Measurements from ENCODE around the gene ABCG2.

Gene ABCG2

DNA sequence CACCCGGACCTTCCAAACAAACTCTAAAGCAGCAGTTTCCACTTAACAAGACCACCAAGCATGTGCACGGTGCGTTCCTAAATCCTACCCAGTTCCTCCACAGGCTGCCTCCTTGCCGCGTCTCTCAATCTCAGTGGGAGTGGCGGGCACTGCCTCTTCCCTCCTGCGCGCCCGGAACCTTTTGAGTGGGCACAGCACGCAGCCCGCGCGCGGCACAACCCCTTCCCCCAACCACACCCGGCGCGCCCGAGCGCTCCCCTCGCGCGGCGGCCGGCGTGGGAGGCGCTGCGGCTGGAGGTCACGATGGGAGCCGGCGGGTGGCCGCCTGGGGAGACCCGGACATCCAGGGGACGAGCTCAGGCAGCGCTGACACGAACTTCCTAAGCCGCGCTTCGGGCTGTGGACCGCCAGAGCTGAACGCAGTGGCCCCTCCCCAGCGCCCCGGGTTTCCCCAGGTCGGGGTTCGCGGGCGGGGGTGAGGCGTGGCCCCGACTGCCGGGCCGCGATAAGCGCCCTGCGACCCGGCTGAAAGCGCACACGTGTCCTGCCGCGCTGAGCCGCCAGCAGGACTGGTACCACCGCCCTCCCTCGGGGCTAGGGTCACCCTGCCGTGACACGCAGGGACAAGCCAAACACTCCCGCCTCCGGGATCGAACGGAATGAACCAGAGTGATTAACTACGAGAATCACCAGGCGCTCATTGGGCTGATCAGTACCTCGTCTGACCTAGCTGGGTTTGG is at the start of gene ABCG2:
TSS of gene ABCG2 (minus strand) at position 151 of the 740 bp plus-strand sequence. CDS start 18,644 bp downstream, outside the sequence.
- peak; percentile 9 to 10 for DNase-seq

DNA sequence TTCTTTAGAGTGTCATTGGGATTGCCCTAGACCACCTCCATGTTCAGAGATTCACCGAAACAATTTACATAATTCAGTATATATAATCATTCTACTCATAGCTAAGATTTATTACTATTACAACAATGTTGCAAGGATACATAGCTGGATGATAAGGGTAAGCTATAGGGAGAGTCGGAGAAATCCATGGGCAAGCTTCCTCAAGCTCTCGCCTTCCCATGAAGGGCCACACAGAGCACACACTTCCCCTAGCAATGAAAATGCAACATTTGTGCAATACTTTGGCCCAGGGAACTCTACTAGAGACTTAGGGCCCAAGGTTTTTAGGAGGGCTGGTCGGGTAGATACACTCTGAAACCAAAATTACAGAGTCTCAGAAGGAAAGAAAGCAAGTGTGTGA is 49.7 kb upstream of the ABCG2 start:
- DNase-seq, result no peak

DNA sequence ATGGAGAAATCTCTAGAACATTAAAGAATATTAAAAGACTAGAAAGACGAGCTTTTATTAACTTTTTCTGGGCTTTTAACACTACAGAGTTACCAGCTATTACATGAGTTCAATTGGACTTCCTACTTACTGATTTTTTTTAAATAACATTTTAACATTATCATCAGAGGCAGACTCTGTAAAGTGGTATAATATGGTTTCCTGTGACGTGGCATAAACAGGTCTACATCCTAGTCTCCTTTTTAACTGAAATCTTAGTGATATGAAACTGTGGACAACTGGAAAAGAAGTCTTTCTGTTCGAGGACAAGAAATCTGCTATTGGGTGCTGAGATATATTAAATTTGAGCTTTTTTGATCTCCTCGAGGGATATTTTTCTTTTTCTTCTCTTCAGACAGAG is 48.7 kb upstream of the ABCG2 start:
- no peak for DNase-seq

DNA sequence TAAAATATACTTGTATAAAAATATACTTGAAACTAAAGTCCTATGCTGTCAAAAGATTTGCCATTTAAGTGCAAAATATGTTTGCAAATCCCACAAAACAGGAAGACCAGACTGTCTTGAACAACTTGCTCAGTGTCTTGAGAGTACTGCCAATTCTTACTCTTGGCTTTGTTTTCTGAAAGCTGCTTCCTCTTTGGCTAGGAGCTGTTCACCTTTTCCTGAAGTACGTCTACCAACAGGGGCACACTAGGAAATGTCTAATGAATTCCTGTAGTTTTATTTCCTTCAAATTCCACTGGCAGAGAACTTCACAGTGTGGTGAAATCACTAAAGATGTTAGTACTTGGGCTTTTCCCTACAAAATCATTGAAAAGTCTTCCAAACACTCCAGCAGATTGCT is 46.4 kb upstream of the ABCG2 start:
- DNase-seq, result no peak

DNA sequence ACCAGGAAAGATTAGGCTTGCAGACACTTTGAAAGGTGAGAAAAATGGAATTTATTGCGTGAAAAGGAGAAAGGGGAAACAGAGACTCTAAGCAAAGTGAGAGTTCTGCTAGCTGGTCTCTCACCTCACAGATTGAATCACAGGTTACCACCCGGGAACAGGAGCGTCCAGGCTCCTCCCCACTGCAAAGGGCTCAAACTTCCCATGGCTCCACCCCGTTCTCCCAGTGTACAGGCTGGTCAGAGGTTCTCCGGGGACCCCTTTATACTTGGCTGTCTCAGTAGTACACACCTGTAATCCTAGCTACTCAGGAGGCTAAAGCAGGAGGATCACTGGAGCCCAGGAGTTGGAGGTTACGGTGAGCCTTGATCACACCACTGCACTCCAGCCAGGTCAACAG is 44.0 kb upstream of the ABCG2 start:
- no peak for DNase-seq

DNA sequence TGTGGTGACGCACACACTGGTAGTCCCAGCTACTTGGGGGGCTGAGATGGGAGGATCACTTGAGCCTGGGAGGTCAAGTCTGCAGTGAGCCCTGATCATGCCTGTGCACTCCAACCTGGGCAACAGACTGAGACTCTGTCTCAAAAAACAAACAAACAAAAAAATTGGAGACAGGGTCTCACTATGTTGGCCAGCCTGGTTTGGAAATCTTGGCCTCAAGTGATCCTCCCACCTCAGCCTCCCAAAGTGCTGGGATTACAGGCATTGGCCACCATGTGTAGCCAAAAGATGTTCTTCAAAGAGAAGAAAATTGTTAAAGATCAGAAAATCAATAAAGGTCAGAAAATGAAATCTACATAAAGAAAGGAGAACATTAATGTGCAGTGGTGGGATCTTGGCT is 41.7 kb upstream of the ABCG2 start:
- DNase-seq, result no peak

DNA sequence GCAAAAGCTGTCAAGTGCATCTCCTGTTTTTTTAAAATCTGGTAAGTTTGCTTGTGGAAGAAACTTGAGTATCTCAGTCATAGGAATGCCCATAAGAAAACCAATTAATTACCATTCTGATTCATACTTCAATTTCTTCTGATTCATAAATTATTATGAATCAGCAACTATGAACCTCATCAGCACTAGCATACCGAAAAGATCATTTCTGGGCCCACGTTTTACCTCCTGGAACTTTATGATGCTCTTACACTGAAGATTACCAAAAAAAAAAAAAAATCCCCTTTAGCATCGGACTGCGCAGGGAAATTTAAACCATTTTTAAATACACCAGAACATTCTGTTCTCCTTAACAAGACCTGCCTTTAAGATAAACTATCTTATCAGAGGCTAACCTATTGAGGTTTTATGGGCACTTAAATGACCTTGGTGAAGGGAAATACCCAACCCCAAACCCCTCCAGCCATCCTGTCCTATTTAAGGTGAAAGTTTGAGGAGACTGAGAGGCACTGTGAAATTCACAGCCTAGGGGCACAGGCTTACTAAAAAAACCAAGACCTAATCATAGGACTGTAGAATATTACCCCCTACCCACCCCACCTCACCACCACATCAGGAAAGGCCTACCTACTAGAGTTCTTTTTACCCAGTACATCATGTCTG is 38.2 kb upstream of the ABCG2 start:
- DNase-seq, result no peak

DNA sequence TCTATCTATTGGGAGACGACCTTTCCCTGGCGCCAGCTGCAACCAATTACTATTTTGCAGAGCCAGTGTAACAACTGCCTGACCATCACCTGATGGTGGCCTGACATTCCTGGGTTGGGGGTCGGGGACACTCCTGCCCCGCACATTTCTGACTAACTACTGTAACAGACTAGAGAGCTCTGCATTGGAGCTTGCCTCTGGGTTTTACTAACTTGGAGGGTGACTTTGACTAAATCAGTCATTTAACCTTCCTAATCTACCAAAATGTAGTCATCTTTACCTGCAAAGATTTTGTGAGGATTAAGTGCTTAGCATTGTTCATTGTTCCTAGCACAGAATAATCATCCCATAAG is 37.5 kb upstream of the ABCG2 start:
- DNase-seq, result no peak

DNA sequence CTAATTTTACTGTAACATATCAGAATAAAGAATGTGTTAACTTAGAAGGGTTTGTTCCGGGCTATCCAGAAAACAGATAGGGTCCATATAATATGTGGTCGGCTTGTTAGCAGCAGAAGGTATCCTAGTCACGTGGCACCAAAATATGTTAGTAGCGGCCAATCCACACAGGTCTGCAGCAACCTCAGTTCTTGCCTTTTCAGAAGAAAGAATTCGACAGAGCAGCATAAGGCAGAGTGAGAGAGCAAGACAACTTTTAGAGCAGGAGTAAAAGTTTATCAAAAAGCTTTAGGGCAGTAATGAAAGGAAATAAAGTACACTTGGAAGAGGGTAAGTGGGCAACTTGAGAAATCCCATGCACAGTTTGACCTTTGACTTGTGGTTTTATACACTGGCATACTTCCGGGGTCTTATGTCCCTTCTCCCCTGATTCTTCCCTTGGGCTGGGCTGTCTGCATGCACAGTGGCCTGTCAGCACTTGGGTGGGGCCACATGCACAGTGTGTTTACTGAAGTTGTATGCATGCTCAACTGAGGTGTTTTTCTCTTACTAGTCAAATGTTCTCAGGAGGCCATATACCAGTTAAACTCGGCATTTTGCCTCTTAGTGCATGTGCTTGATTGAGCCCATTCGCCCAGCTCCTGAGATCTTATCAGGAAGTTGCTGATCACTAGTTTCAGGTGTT is 37.0 kb upstream of the ABCG2 start:
- DNase-seq, result no peak

DNA sequence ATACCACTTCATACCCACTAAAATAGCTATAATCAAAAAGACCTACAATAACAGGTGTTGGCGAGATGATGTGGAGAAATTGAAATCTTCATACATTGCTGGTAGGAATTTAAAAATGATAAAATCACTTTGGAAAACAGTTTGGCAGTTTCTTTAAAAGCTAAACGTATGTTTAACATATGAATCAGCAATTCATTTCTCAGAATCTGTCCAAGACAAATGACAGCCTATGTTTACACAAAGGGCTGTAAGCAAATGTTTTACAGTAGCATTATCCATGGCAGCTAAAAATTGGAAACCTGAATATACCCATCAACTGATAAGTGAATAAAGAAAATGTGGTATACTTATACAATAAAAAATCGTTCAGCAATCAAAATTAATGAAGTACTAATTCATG is 33.0 kb upstream of the ABCG2 start:
- DNase-seq, result no peak

DNA sequence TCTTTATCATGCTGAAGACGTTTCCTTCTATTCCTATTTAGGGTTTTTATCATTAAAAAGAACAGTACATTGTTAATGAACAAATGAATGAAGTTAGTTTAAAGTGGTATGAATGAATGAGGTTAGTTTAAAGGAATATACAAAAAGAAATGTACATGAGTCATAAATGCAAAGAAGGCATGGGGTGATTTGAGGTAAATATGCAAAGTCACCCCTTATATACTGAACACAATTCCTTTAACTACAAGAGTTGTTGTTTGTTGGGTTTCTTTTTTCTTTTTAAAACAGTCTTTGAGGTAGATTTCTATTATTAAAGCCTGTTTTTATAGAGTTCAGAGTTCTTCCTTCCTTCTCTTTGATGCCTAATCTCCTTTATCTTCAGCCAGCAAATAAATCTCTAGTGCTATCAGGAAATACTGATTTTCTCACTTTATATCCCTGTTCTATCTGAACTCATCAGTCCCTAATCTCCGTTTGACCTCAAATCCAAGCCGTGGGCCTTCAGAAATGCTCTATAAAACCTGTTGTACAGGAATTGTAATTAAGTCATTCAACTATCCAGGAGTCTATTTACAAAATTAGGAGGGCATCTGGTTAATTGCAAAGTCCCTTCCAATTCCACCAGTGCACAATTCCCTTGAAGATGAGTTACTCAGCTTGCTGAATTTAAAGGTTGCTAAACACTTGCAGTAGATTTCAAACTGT is 31.6 kb upstream of the ABCG2 start:
- DNase-seq, result no peak

DNA sequence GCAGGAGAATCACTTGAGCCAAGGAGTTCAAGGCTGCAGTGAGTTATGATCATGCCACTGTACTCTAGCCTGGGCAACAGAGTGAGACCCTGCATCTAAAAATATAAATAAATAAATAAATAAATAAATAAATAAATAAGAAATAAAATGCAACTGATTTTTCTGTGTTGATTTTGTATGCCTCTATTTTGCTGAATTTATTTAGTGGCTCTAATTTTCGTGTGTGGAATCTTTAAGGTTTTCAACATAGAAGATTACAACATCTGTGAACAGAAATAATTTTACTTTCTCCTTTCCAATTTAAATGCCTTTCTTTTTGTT is 30.9 kb upstream of the ABCG2 start:
- DNase-seq, result no peak

DNA sequence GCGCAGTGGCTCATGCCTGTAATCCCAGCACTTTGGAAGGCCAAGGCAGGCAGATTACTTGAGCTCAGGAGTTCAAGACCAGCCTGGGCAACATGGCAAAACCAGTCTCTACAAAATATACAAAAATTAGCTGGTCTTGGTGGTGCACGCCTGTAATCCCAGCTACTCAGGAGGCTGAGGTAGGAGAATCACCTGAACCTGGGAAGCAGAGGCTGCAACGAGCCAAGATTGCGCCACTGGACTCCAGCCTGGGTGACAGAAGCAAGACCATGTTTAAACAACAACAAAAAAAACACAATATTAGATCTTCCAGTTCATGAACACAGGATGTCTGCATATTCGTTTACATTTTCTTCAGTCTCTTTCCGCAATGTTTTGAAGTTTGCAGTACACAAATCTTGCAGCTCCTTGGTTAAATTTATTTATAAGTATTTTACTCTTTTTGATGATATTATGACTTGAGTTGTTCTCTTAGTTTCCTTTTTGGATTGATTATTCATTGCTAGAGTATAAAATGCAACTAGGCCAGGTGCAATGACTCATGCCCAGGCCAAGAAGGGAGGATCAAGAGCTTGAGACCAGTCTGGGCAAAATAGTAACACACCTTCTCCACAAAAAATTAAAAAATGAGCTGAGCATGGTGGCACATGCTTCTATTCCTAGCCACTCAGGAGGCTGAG is 30.4 kb upstream of the ABCG2 start:
- no peak for DNase-seq

DNA sequence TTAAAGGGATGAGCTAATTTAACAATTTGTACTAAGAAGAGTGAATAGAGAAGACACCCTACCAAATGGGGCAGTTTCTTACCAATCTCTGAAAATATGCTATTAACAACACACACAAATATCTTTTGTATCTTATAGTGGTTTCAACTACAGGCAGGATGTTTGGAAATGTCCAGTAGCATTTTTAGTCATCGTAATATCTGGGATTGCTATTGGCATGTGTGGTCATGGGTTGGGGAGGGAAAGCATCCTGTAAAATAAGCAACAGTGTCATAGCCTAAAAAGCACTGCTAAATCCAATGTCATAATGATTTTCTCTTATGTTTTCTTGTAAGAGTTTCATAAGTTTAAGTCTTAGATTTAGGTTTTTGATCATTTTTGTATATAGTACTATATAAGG is 29.3 kb upstream of the ABCG2 start:
- no peak for DNase-seq

DNA sequence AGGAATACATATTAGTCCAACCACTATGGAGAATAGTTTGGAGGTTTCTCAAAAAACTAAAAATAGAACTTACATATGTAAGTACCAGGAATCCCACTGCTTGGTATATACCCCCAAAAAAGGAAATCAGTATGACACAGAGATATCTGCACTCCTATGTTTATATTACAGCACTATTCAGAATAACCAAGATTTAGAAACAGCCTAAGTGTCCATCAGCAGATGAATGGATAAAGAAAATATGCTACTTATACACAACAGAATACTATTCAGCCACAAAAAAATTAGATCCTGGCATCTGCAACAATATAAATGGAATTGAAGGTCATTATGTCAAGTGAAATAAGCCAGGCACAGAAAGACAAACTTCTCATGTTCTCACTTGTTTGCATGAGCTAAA is 27.5 kb upstream of the ABCG2 start:
- DNase-seq, result no peak

DNA sequence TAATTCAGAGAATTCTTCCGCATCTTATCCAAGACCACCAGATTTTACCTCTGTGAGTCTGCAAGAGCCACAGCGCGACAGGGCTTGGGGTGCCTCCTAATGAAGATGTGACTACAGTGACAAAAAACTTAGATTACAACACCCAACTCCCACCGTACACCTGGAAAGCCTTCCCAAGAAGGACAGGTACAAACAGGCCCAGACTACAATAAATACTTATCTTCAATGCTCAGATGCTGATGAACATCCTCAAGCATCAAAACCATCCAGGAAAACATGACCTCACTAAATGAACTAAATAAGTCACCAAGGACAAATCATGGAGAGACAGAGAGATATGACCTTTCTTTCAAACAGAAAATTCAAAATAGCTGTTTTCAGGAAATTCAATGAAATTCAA is 20.8 kb upstream of the ABCG2 start:
- DNase-seq, result no peak

DNA sequence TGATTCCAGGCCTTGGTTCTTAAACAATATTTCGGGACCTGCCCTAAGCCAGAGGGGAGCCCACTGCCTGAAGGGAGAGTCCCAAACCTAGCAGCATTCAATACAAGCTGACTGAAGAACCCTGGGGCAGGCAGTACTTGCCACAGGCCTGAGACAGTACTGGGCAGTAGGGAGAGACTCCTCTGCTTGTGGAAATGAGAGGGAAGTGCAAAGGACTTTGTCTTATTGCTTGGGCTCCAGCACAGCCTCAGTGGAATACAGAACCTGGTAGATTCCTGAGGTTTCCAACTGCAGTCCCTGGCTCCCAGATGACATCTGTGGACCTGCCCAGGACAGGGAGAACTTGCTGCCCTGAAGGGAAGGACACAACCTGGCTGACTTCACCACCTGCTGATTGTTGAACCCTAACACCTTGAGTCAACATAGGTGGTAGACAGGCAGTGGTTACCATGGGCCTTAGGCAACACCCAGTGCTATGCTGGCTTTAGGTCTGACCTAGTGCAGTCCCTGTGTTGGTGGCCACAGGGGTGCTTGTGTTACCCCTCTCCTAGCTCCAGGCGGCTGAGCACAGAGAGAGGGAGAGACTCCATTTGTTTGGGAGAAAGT is 20.3 kb upstream of the ABCG2 start:
- DNase-seq, result no peak

DNA sequence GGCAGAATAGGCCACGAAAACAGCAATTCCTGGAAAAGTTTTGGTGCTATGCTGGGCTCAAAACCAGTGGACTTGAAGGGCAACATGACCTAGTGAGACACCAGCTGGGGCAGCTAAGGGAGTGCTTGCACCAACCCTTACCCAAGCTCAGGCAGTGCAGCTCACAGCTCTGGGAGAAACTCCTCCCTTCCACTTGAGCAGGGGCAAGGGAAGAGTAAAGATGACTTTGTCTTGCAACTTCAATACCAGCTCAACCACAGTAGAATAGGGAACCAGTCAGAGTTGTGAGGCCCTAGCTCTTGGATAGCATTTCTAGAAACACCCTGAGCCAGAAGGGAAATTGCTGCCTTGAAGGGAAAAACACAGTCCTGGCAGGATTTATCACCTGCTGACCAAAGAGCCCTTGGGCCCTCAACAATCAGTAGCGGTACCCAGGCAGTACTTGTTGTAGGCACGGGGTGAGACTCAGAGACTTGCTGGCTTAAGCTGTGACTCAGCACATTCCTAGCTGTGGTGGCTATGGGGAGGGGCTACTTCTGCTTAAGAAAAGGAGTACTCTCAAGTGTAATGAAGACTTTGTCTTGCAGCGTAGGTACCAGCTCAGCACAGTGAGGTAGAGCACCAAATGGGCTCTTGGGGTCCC is 19.7 kb upstream of the ABCG2 start:
- no peak for DNase-seq

DNA sequence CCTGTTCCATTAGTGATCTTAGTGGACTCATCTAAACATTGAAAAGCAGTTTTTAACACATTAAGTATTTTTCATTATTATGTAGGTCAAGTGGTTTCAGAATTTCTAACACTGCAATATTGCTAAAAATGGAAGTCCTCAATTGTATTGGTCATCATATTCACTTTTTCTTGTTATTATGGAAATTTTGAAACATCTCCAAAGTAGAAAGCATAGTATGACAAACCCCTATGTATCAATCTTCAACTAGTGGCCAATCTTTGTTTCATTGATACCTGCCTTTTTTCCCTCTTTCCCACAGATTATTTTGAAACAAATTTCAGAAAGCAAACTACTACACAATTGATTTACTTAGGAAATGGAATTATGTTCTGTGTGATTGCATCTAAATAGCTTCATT is 14.5 kb upstream of the ABCG2 start:
- no peak for DNase-seq

DNA sequence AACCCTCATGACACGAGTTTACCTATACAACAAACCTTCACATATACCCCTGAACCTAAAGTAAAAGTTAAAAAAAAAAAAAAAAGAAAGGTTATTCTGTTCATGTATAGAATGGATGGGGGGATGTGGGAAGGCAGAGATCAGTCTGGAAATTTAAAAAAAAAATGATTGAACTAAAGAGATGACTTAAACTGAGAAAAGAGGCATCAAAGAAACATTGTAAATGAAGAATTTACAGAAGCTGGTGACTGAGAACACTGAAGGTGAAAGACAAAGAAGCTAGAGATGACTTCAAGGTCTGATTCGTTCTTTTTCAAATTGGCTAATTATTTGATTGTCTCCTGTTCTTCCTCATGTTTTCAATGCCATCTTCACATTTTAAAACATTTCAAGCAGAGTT is 12.8 kb upstream of the ABCG2 start:
- no peak for DNase-seq

DNA sequence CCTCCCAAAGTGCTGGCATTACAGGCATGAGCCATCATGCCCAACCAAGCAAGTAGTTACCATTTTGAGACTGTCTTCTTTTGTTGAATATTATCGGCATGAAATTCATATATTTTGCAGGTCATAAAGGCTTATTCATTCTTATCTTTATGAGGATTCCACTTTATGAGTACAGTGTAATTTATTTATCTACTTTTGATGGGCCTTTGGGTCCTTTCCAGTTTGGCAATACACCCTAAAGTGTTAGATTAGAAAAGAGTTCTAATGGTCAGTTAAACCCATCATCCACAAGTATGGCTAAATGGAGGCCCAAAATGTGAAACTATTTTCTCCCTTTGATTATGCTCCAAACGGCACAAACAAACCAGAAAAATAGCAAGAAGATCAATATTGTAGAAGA is 10.9 kb upstream of the ABCG2 start:
- DNase-seq, result no peak

DNA sequence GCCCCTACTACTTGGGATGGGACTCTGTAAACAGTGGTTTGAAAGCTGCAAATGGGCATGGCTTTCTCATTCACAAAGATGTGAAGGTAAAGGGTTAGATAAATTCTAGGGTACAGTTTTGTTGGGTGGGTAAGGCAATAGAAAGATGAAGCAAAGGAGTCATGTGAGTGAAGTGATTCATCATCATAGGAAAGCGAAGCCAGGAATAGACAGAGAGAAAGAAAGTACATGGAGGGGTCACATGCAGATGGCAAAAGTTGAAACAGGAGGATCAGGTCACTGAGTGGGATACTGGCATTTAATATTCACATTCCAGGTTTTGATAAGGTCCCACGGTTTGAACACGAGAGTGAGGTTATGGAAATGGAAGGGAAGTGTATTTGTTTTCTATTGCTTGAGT is 8.2 kb upstream of the ABCG2 start:
- DNase-seq, result no peak

All from activated CD4-positive, alpha-beta T cell treated with anti-CD3 and anti-CD28 coated beads, Interleukin-2, amount 50 U/mL, for 4 hours (primary cell).